ENCODE data around the gene ALX4. TPM values are rescaled to one million over a fixed set of nuclear protein-coding genes. Genes with fewer than 3 reads are reported as not detected.

ALX4 gene
- total and polyA plus RNA-seq, 2 donors (not counting 1 experiment from before 2014, with no cell fraction given) = not detected

DNA sequence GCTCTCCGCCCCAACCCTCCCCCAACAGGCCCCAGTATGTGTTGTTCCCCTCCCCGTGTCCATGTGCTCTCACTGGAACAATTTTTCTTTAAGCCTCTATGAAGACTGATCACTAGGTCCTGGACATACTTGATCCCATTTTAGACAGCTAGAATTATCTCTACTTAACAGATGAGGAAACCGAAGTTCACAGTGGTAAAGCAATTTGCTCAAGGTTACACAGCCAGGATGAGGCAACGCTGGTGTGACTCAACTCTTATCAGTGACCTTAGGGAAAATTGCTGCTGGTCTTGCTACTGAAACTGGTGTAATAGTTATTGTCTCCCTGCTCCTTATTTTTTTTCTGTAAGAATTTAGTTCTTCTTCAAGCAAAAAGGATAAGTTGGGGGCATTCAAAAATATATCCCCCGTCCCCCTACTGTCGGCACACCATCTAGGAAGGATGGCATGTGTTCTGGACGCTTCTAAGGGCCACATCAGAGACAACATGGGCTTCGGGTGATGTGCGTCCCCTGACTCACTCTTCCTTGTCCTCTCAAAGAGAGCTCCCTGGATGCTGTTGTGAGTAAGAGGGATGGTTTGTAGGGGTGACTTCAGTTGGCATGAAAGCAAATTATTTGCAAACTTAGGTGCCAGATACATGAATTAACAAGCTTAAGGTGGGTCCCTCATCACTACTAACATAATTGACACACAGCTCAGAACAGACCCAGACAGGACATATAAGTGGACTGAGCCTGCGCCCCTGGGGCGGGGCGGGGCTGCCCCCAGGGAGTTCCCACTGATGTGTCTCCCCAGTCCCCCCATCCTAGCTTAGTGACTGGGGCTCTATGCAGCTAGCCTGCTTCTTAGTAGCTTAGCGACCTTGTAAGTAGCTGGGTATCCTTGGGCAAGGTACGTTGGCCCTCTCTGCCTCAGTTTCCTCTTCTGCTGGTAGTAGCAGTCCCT is 23.6 kb upstream of the ALX4 start:
- H4K20me1 ChIP-seq (ENCODE audit: control insufficient read depth, insufficient read depth, low read length, poor library complexity, severe bottlenecking) = no peaks in the 10 kb centered on the region
- no peak overlapping the region for H2AFZ ChIP-seq (ENCODE audit: insufficient read depth, low read depth, low read length, poor library complexity, severe bottlenecking)
- Mint-ChIP-seq H3K27me3 (peaks cover 71% of the 10 kb centered on the region), H3K4me3 (no peak overlapping the region), H3K9me3 (ENCODE audit: insufficient read depth) (no peaks in the 10 kb centered on the region), H3K27ac (no peak overlapping the region), H3K4me1 (no peaks in the 10 kb centered on the region)
- no peaks in the 10 kb centered on the region for H3K4me1 ChIP-seq (ENCODE audit: control insufficient read depth in 2 of 2, insufficient read depth in 2 of 2, low read length in 2 of 2)
- peaks cover 0 to 4% (median 0%) of the 10 kb centered on the region in 3 donors for H3K9me3 ChIP-seq (ENCODE audit: control extremely low read depth in 1 of 3, control insufficient read depth in 2 of 3, insufficient read depth in 1 of 3, low read length in 2 of 3)
- no peaks in the 10 kb centered on the region for H3K79me2 ChIP-seq (ENCODE audit: control insufficient read depth, insufficient read depth, low read length)
- H3K27me3 ChIP-seq (replicated peaks in 1 of 4; ENCODE audit: control extremely low read depth in 1 of 4, control insufficient read depth in 3 of 4, insufficient read depth in 4 of 4, low read length in 3 of 4) = peaks cover 0 to 53% (median 32%) of the 10 kb centered on the region in 4 experiments
- CTCF ChIA-PET = interaction anchor here (0.6 to 1.6 kb wide), 2 partner anchors 8 to 230 kb away, joined by 3 read pairs; no protein-coding TSS in a partner anchor
- no peak overlapping the region for H3K4me3 ChIP-seq (ENCODE audit: control extremely low read depth in 1 of 5, extremely low read depth in 1 of 5, insufficient read depth in 1 of 5, low read depth in 2 of 5, low read length in 4 of 5)
- no peak overlapping the region for H3K4me2 ChIP-seq (replicated peaks; ENCODE audit: low read depth, low read length, poor library complexity, severe bottlenecking)
- intact Hi-C loops (cut with micrococcal nuclease) = no loop called here
- no peak for DNase-seq
- no peak overlapping the region for H3K9ac ChIP-seq (ENCODE audit: low read length)
- 81% methylated on average over 11 of the region's 14 CpGs for WGBS (ENCODE audit: insufficient coverage)
- POLR2A ChIA-PET = no interaction called here
- H3K27ac ChIP-seq (ENCODE audit: low read length in 2 of 2) = no peak overlapping the region
- ATAC-seq (ENCODE audit: low read depth) = no peak
- TF ChIP-seq, protein P1, sequence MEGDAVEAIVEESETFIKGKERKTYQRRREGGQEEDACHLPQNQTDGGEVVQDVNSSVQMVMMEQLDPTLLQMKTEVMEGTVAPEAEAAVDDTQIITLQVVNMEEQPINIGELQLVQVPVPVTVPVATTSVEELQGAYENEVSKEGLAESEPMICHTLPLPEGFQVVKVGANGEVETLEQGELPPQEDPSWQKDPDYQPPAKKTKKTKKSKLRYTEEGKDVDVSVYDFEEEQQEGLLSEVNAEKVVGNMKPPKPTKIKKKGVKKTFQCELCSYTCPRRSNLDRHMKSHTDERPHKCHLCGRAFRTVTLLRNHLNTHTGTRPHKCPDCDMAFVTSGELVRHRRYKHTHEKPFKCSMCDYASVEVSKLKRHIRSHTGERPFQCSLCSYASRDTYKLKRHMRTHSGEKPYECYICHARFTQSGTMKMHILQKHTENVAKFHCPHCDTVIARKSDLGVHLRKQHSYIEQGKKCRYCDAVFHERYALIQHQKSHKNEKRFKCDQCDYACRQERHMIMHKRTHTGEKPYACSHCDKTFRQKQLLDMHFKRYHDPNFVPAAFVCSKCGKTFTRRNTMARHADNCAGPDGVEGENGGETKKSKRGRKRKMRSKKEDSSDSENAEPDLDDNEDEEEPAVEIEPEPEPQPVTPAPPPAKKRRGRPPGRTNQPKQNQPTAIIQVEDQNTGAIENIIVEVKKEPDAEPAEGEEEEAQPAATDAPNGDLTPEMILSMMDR (IDR thresholded peaks at IDR 0.05) = no peak
- TF ChIP-seq EZH2 (IDR thresholded peaks at IDR 0.05; ENCODE audit: borderline replicate concordance, insufficient read depth, low read depth, low read length, poor library complexity, severe bottlenecking) = no peak
- H3K36me3 ChIP-seq (replicated peaks in 1 of 2; ENCODE audit: control extremely low read depth in 1 of 2, control insufficient read depth in 1 of 2, extremely low read depth in 1 of 2, insufficient read depth in 2 of 2, low read length in 1 of 2) = no peaks in the 10 kb centered on the region

DNA sequence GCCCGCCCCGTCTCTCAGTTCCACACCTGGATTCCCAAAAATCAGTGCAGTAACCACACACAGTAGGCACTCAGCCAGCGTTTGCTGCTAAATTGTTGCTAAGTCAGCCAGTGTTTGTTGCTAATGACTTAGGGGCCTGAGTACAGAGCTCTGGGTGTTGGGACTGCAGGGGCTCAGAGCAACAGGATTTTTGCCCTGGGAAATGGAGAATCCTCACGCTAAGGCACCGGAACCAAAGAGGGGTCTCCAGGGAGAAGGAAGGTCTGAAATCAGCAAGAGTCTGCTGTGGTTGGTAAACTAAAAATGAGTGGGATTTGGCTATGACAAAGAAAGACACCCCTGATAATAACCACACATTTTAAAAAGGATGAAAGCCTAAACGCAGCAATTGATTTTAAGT is 22.7 kb upstream of the ALX4 start:
- TF ChIP-seq, protein P1 (IDR thresholded peaks at IDR 0.05) = no peak
- TF ChIP-seq EZH2 (IDR thresholded peaks at IDR 0.05; ENCODE audit: borderline replicate concordance, insufficient read depth, low read depth, low read length, poor library complexity, severe bottlenecking) = no peak
- Histone ChIP-seq H3K4me3 (ENCODE audit: control extremely low read depth in 1 of 5, extremely low read depth in 1 of 5, insufficient read depth in 1 of 5, low read depth in 2 of 5, low read length in 4 of 5) (no peak overlapping the region), H3K4me2 (replicated peaks; ENCODE audit: low read depth, low read length, poor library complexity, severe bottlenecking) (no peak overlapping the region), H3K36me3 (replicated peaks in 1 of 2; ENCODE audit: control extremely low read depth in 1 of 2, control insufficient read depth in 1 of 2, extremely low read depth in 1 of 2, insufficient read depth in 2 of 2, low read length in 1 of 2) (no peaks in the 10 kb centered on the region), H3K4me1 (ENCODE audit: control insufficient read depth in 2 of 2, insufficient read depth in 2 of 2, low read length in 2 of 2) (no peaks in the 10 kb centered on the region), H3K9ac (ENCODE audit: low read length) (no peak overlapping the region), H3K9me3 (ENCODE audit: control extremely low read depth in 1 of 3, control insufficient read depth in 2 of 3, insufficient read depth in 1 of 3, low read length in 2 of 3) (peaks cover 0 to 4% (median 0%) of the 10 kb centered on the region in 3 donors), H2AFZ (ENCODE audit: insufficient read depth, low read depth, low read length, poor library complexity, severe bottlenecking) (no peak overlapping the region), H3K27me3 (replicated peaks in 1 of 4; ENCODE audit: control extremely low read depth in 1 of 4, control insufficient read depth in 3 of 4, insufficient read depth in 4 of 4, low read length in 3 of 4) (peaks cover 0 to 59% (median 30%) of the 10 kb centered on the region in 4 experiments), H3K27ac (ENCODE audit: low read length in 2 of 2) (no peak overlapping the region), H3K79me2 (ENCODE audit: control insufficient read depth, insufficient read depth, low read length) (no peaks in the 10 kb centered on the region), H4K20me1 (ENCODE audit: control insufficient read depth, insufficient read depth, low read length, poor library complexity, severe bottlenecking) (no peaks in the 10 kb centered on the region)
- peaks cover 70% of the 10 kb centered on the region for H3K27me3 Mint-ChIP-seq
- no peak for DNase-seq
- no peak overlapping the region for H3K27ac Mint-ChIP-seq
- no peaks in the 10 kb centered on the region for H3K9me3 Mint-ChIP-seq (ENCODE audit: insufficient read depth)
- CTCF ChIA-PET = no interaction called here
- POLR2A ChIA-PET = no interaction called here
- ATAC-seq (ENCODE audit: low read depth) = no peak
- H3K4me3 Mint-ChIP-seq = no peak overlapping the region
- 78% methylated on average over 3 of the region's 6 CpGs for WGBS (ENCODE audit: insufficient coverage)
- no peaks in the 10 kb centered on the region for H3K4me1 Mint-ChIP-seq
- intact Hi-C loops (cut with micrococcal nuclease) = no loop called here
